ENCODE results near the gene NLRP3.

DNA sequence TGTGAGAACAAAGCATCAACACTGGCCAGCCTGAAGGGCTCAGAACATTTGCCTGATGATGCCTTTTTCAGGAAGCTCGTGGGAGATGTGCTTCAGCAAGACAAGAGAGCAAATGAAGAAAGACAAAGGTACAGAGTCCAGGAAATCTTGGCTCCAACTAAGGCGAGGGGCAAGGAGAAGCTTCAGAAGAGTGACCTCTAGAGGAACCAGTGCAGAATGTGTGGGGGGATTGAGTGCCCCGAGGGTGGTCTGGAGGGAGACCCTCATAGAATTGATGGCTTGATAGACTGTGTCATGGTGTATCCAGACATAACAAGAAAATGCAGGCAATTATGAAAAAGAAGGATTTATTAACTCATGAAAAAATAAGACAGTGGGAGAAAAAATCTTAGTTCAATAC, 15.3 kb upstream of the NLRP3 start:
- TF ChIP-seq, protein P1, sequence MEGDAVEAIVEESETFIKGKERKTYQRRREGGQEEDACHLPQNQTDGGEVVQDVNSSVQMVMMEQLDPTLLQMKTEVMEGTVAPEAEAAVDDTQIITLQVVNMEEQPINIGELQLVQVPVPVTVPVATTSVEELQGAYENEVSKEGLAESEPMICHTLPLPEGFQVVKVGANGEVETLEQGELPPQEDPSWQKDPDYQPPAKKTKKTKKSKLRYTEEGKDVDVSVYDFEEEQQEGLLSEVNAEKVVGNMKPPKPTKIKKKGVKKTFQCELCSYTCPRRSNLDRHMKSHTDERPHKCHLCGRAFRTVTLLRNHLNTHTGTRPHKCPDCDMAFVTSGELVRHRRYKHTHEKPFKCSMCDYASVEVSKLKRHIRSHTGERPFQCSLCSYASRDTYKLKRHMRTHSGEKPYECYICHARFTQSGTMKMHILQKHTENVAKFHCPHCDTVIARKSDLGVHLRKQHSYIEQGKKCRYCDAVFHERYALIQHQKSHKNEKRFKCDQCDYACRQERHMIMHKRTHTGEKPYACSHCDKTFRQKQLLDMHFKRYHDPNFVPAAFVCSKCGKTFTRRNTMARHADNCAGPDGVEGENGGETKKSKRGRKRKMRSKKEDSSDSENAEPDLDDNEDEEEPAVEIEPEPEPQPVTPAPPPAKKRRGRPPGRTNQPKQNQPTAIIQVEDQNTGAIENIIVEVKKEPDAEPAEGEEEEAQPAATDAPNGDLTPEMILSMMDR (CRISPR knock-in tag; IDR thresholded peaks at IDR 0.05) = no peak
- TF ChIP-seq JUND (CRISPR knock-in tag; IDR thresholded peaks at IDR 0.05) (no peak), ZNF24 (IDR thresholded peaks at IDR 0.05) (no peak), TAF15 (IDR thresholded peaks at IDR 0.05; ENCODE audit: low read depth, low read length, poor library complexity, severe bottlenecking) (no peak), SIN3A (IDR thresholded peaks at IDR 0.05; ENCODE audit: borderline replicate concordance, low read depth, low read length) (no peak)

Measured in HepG2 (cell line).